Measurements from ENCODE around the gene TMEM132E.

DNA sequence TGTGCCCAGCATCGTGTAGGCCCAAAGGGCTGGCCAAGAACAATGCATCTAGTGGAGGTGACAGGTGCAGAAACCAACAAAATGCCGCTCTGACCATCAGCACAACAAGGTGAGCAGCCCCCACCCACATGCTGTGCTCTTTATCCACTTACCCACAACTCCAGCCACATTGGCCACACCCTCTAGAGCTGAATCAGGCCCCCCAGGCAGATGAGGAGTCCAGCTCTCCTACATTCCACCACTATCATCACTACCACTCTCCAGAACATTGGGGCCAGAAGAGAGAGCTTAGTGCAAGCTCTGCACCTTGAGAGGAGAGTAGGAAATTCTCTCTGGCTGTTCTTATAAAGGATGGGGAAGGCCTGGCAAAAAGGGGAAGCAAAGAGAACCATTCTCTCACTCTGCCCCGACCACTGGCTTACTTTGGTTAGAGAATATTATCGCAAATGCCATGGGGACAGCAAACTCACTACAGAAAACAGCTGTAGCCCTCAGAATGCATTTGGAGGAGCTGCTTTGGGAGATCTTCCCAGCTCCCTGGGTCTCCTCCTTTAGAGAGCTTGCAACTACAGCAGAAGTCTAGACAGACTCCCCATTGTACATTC lies 75.0 kb downstream of the TMEM132E start:
- TF ChIP-seq, protein P1, sequence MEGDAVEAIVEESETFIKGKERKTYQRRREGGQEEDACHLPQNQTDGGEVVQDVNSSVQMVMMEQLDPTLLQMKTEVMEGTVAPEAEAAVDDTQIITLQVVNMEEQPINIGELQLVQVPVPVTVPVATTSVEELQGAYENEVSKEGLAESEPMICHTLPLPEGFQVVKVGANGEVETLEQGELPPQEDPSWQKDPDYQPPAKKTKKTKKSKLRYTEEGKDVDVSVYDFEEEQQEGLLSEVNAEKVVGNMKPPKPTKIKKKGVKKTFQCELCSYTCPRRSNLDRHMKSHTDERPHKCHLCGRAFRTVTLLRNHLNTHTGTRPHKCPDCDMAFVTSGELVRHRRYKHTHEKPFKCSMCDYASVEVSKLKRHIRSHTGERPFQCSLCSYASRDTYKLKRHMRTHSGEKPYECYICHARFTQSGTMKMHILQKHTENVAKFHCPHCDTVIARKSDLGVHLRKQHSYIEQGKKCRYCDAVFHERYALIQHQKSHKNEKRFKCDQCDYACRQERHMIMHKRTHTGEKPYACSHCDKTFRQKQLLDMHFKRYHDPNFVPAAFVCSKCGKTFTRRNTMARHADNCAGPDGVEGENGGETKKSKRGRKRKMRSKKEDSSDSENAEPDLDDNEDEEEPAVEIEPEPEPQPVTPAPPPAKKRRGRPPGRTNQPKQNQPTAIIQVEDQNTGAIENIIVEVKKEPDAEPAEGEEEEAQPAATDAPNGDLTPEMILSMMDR (conservative IDR thresholded peaks at IDR 0.05; ENCODE audit: low read depth, low read length) = no peak
- TF ChIP-seq RAD21 (IDR thresholded peaks at IDR 0.05; ENCODE audit: low read length) (no peak), MXI1 (IDR thresholded peaks at IDR 0.05; ENCODE audit: borderline replicate concordance, low read depth, low read length) (no peak), BHLHE40 (IDR thresholded peaks at IDR 0.05; ENCODE audit: low read depth, low read length) (no peak), POLR2A (IDR thresholded peaks at IDR 0.05; ENCODE audit: low read depth, low read length) (no peak), RFX5 (IDR thresholded peaks at IDR 0.05; ENCODE audit: low read depth, low read length) (no peak), CHD1 (IDR thresholded peaks at IDR 0.05; ENCODE audit: low read depth, low read length) (no peak), SMC3 (IDR thresholded peaks at IDR 0.05; ENCODE audit: low read depth, low read length) (no peak)

Measured in IMR-90 (cell line).